Neutrophil (primary cell): Measurements from ENCODE around the gene RSPH1.

ENCODE experiments used
- H3K27ac ChIP-seq: fragments of 200-600 bp; sonication (generic); 2 replicates; pipeline ENCODE4 v1.5.1; 2016; ENCODE audit warnings: mild to moderate bottlenecking, moderate library complexity
- H3K27me3 ChIP-seq: fragments of 200-600 bp; sonication (generic); 2 replicates; pipeline ENCODE4 v1.6.0; 2016; ENCODE audit warnings: mild to moderate bottlenecking
- H3K36me3 ChIP-seq: fragments of 200-600 bp; sonication (generic); 2 replicates; pipeline ENCODE4 v1.5.1; 2017
- H3K4me1 ChIP-seq, 2 experiments: fragments of 200-600 bp in 1 of 2; sonication (generic) in 1 of 2; 1 replicate in 1 of 2; 2 replicates in 1 of 2; pipeline versions ENCODE4 v1.5.1 to v1.6.1; 2013 to 2016; ENCODE audit warnings: low read depth in 1 of 2, low read length in 1 of 2, mild to moderate bottlenecking in 1 of 2, moderate library complexity in 1 of 2; ENCODE audit not compliant: control insufficient read depth in 1 of 2, insufficient read depth in 1 of 2
- H3K4me3 ChIP-seq, 2 experiments: fragments of 200-600 bp in 1 of 2; sonication (generic) in 1 of 2; 1 replicate in 1 of 2; 2 replicates in 1 of 2; pipeline ENCODE4 v1.5.1; 2013 to 2016; ENCODE audit warnings: low read depth in 1 of 2, low read length in 1 of 2, mild to moderate bottlenecking in 1 of 2, moderate library complexity in 1 of 2
- H3K9me3 ChIP-seq: fragments of 200-600 bp; sonication (generic); 2 replicates; pipeline ENCODE4 v1.5.1; 2016
- TF ChIP-seq, protein P1 (sequence below): fragments of 200-600 bp; sonication (generic); IDR thresholded peaks from 2 replicates; pipeline ENCODE4 v1.5.1; 2016; ENCODE audit warnings: antibody characterized with exemption

The RSPH1 gene

GRCh38 chr21:42453224-42453985 lies 42.6 kb downstream of the RSPH1 start:
- Histone ChIP-seq H3K4me3 (no peak overlapping the region), H3K36me3 (no peaks in the 10 kb centered on the region), H3K9me3 (no peaks in the 10 kb centered on the region), H3K4me1 (peaks cover 21 to 29% of the 10 kb centered on the region in 2 experiments), H3K27me3 (no peaks in the 10 kb centered on the region), H3K27ac (no peak overlapping the region)
- TF ChIP-seq, protein P1, sequence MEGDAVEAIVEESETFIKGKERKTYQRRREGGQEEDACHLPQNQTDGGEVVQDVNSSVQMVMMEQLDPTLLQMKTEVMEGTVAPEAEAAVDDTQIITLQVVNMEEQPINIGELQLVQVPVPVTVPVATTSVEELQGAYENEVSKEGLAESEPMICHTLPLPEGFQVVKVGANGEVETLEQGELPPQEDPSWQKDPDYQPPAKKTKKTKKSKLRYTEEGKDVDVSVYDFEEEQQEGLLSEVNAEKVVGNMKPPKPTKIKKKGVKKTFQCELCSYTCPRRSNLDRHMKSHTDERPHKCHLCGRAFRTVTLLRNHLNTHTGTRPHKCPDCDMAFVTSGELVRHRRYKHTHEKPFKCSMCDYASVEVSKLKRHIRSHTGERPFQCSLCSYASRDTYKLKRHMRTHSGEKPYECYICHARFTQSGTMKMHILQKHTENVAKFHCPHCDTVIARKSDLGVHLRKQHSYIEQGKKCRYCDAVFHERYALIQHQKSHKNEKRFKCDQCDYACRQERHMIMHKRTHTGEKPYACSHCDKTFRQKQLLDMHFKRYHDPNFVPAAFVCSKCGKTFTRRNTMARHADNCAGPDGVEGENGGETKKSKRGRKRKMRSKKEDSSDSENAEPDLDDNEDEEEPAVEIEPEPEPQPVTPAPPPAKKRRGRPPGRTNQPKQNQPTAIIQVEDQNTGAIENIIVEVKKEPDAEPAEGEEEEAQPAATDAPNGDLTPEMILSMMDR, result no peak

- Histone ChIP-seq H3K4me1 (peaks cover 21 to 29% of the 10 kb centered on the region in 2 experiments), H3K27ac (no peak overlapping the region), H3K36me3 (no peaks in the 10 kb centered on the region), H3K4me3 (no peak overlapping the region), H3K9me3 (no peaks in the 10 kb centered on the region), H3K27me3 (no peaks in the 10 kb centered on the region)
- TF ChIP-seq, protein P1, result no peak
Observed at GRCh38 chr21:42452401-42453223, 43.4 kb downstream of the RSPH1 start.

GRCh38 chr21:42451941-42452340 lies 44.1 kb downstream of the RSPH1 start:
- Histone ChIP-seq H3K4me1 (peaks cover 21 to 29% of the 10 kb centered on the region in 2 experiments), H3K36me3 (no peaks in the 10 kb centered on the region), H3K4me3 (no peak overlapping the region), H3K27me3 (no peaks in the 10 kb centered on the region), H3K27ac (no peak overlapping the region), H3K9me3 (no peaks in the 10 kb centered on the region)
- TF ChIP-seq, protein P1, result no peak

GRCh38 chr21:42448686-42449085 lies 47.3 kb downstream of the RSPH1 start:
- no peaks in the 10 kb centered on the region for H3K27me3 ChIP-seq
- no peaks in the 10 kb centered on the region for H3K36me3 ChIP-seq
- H3K27ac ChIP-seq, result no peak overlapping the region
- no peaks in the 10 kb centered on the region for H3K9me3 ChIP-seq
- H3K4me1 ChIP-seq, result peaks cover 5 to 11% of the 10 kb centered on the region in 2 experiments
- TF ChIP-seq, protein P1, result no peak
- H3K4me3 ChIP-seq, result no peak overlapping the region

DNA sequence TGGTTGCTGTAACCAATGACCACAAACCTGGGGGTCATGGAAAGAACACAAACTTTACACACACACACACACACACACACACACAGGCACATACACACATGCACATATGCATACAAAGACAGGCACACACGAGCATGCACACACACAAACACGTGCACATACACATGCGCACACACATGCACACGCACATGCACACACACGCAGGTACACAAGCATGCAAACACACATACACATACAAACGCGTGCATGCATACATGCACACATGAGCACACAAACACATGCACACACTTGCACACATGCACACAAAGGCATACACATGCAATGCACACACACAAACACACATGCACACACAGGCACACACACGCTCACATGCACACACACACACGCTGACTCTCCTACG lies 48.3 kb downstream of the RSPH1 start:
- TF ChIP-seq, protein P1, result no peak
- no peak overlapping the region for H3K4me3 ChIP-seq
- H3K27ac ChIP-seq, result no peak overlapping the region
- peaks cover 5 to 6% of the 10 kb centered on the region in 2 experiments for H3K4me1 ChIP-seq
- no peaks in the 10 kb centered on the region for H3K9me3 ChIP-seq
- H3K36me3 ChIP-seq, result no peaks in the 10 kb centered on the region
- H3K27me3 ChIP-seq, result no peaks in the 10 kb centered on the region
